Inferior parietal cortex (tissue), 1 donor: ENCODE measurements around the gene RAB6B.

ENCODE experiments used
- DNase-seq: peaks from one replicate; pipeline ENCODE4 v3.0.0-alpha.2; 2016; ENCODE audit errors: extremely low spot score

RAB6B gene

DNA sequence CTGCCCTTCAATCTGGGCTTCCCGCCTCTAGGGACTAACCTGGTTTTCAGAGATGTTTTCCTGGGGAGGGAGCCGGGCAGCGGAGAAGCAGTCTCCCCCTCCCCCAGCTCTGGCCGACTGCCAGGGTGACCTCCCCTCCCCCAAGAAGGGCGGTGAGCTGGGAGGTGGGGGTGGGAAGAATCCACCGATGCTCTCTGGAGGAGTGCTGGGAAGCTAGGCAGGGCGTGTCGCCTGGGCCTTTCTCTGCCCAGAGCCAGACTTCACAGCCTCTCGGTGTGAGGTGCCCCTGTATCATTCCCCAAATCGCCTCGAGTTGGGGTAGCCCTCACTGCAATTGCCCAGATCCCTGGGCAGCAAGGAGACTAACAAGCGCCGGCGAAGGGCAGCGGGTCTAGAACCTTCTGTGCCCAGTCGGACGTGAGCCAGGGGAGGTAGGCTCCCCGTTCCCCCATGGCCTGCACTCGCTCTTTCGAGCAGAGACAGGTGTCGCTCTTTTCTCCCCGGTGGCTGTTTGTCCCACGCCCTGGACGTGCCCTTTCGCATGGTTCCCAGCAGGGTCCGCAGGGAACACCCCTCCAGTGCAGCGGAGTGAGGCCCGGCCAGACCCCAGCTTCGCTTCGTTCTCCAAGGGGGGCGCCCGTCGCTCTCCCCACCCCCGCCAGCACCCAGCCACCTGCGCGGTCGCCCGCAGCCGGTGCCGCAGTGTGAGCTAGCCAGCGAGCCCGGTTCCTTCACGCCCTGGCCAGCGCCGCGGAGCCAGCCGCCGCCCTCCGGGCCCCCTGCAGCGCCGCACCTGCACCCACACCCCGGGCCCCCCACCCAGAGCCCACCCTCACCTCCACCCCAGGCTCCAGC lies 1.1 kb downstream of the RAB6B start:
- DNase-seq = no peak

DNA sequence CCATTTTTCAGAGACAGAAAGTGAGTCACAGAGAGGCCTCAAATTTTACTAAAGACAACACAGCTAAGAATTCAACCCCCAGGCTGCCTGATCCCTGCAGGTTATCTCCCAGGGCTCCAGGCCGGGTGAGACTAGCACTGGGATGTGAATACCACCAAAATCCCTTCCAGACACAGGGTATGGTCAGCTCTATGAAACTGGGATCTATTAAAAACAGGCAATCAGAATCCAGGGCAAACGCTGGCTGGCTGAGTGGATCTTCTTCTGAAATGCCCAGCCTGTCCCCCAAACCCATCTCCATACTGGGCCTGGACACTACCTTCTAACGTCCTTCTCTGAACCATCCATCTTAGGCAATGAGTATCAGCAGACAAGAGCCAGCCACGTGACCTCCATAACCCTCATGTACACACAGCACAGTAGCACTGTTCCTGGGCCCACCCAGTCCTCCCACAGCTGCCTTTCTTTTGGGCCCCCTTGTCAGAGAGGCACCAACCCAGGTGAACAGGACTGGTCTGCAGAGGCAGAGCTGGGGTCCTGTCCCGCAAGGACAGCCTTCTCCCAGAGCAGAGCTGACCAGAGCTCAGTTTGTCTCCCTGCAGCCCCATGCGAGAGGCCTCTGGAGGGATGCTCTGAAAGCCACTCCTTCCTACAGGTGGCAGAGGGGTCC lies 1.9 kb downstream of the RAB6B start:
- no peak for DNase-seq

- DNase-seq = no peak
Measured at GRCh38 chr3:133892541-133893231, 3.0 kb downstream of the RAB6B start.

GRCh38 chr3:133891662-133892378 lies 3.9 kb downstream of the RAB6B start:
- no peak for DNase-seq

GRCh38 chr3:133890972-133891644 lies 4.6 kb downstream of the RAB6B start:
- no peak for DNase-seq

- no peak for DNase-seq
Measured at GRCh38 chr3:133890037-133890436, 5.6 kb downstream of the RAB6B start.

DNA sequence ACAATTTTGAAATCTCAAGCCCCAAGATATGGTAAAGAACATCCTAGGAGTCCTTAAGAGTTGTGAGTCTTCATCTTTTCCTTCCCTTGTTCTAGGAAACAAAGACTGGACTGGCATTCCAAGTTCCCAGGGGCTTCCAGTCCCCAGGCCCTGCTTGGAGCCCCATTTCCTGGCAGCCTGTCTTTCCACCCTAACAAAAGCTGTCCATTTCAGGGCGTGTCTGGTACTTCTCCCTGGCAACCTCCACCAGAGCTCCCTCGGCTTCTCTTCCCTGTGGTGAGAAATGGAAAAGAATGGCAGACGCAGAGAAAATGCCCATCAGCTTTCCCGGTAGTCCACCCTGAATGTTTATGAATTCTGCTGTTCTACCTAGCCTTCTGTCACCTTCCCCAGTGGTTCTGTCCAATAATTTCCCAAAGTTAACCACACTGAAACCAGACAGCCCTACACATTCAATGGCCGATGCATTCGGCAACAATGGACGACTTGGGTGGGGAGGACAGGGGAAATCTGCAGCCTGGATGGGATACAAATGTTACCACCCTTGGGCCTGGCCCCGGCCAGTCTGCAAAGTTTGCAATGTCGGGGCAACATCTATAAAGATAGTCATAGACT lies 6.8 kb downstream of the RAB6B start:
- DNase-seq = no peak

- DNase-seq = no peak
Measured at GRCh38 chr3:133887803-133888703, 7.6 kb downstream of the RAB6B start.

GRCh38 chr3:133887074-133887802 lies 8.4 kb downstream of the RAB6B start:
- no peak for DNase-seq

- DNase-seq = no peak
Measured at GRCh38 chr3:133886031-133886722, 9.5 kb downstream of the RAB6B start.

GRCh38 chr3:133884887-133885711 lies 10.6 kb downstream of the RAB6B start:
- no peak for DNase-seq

GRCh38 chr3:133884054-133884886 lies 11.4 kb downstream of the RAB6B start:
- DNase-seq = no peak

DNA sequence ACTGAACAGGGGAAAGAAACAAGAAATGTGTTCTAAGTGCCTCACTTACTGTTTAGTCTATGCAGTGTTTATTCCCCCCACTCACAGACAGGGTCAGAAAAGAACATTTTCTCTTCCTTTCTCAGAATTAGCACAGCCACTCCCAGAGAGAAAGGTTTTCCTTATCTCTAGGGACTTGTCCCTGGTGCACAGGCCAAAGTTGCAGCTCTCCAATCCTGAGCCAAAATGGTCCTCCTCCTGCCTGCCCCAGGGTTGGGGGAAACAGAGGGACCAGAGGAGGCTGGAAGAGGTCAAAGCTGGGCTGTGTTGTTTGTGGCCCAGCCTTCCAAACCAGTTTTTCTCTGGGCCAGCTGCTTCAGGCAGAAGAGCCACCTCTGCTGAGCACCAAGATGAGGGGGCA lies 12.0 kb downstream of the RAB6B start:
- no peak for DNase-seq

DNA sequence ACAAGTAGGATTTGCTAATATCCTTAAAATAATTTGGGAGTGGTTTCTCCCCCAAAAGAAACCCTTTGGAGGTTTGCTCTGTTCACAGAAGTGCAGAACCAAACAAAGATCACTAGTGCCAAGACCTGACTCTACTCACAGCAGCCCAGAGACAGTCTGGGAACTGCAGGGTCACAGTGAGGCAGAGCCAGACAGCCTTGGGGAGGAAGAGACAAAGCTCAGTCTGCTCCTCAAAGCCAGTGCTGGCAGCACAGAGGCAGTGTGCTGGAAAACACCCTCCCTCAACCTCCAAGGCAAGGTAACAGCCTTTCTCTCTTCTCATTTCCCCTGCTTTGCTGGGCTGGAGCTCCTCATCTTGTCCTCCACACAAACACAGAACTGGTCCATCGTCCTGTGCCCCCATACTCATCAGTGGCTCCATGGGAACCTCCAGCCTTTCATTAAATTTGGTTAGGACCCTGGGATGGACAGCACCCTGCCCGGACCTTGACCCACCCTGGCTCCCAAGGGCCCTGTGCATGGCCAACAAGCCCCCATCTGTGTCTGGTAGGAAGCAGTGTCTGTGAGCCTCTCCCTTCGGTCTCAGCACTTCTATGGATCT lies 12.6 kb downstream of the RAB6B start:
- DNase-seq = no peak

GRCh38 chr3:133881939-133882825 lies 13.5 kb downstream of the RAB6B start:
- DNase-seq = no peak
